Smooth muscle cell of trachea (primary cell): ENCODE data around the gene MGAT4D. TPM values are rescaled to one million over a fixed set of nuclear protein-coding genes. Genes with fewer than 3 reads are reported as not detected.

Experiments used
- total RNA-seq: library from RNA; depleted of rRNA; stranded (reverse); fragments of >200 nt; gene quantifications from 2 replicates; pipeline ENCODE4 v1.2.1, GENCODE V29; 2014

Gene MGAT4D
- under 0.01 TPM in 1 of 2 replicates, not detected in the other for total RNA-seq

GRCh38 chr4:140497747-140498636, at the start of gene MGAT4D:
TSS of gene MGAT4D (minus strand) at chr4:140498293. CDS start at chr4:140498222, 71 bp downstream.

GRCh38 chr4:140523857-140524742, 26.0 kb upstream of the MGAT4D start, which contains the start of gene ELMOD2:
TSS of gene ELMOD2 (plus strand) at chr4:140524168. CDS start at chr4:140525429, 1,261 bp downstream.

GRCh38 chr4:140427106-140427918, 70.8 kb downstream of the MGAT4D start, which contains the start of gene CLGN:
TSS of gene CLGN (minus strand) at chr4:140427648. CDS start at chr4:140413078, 14,570 bp downstream.

Other genes starting within 250 kb of the MGAT4D start
- gene SCOC, start 124.6 kb downstream of the MGAT4D start, total RNA-seq, result 49.8 and 66.3 TPM in 2 replicates
- gene CLGN, start 70.6 kb downstream of the MGAT4D start, total RNA-seq, result 11.6 and 34.2 TPM in 2 replicates
- gene ELMOD2, start 25.9 kb upstream of the MGAT4D start, total RNA-seq, result 22.0 and 67.3 TPM in 2 replicates
- not detected in 2 replicates for gene UCP1, start 70.7 kb upstream of the MGAT4D start, total RNA-seq